Measurements from ENCODE around the gene PDCD10.

GRCh38 chr3:167710552-167710951, 24.1 kb downstream of the PDCD10 start:
- no peak for TF ChIP-seq CTCF (IDR thresholded peaks at IDR 0.05)
- TF ChIP-seq POLR2A (IDR thresholded peaks at IDR 0.05), result no peak

Data from esophagus squamous epithelium (tissue), 4 donors.